Esophagus muscularis mucosa (tissue), 4 donors: ENCODE measurements around the gene ARL6IP4.

ENCODE experiments used
- EP300 ChIP-seq: sonication (generic); formaldehyde crosslinking; IDR thresholded peaks from one replicate; pipeline ENCODE4 v1.6.1; 2017; ENCODE audit warnings: antibody characterized with exemption
- POLR2A ChIP-seq: fragments of 450-650 bp; IDR thresholded peaks from one replicate; pipeline ENCODE4 v1.6.1; 2017; ENCODE audit warnings: antibody characterized with exemption, moderate library complexity, mild to moderate bottlenecking, low read depth
- POLR2AphosphoS5 ChIP-seq, 2 donors: sonication (generic); formaldehyde crosslinking; IDR thresholded peaks; one replicate each; pipeline ENCODE4 v1.6.1; 2017; ENCODE audit warnings: antibody characterized with exemption in 2 of 2
- TF ChIP-seq, protein P1 (sequence below), 3 experiments: fragments of 200-600 bp in 2 of 3; fragments of 450-650 bp in 1 of 3; sonication (generic) in 2 of 3; IDR thresholded peaks; one replicate each; pipeline ENCODE4 v1.5.1; 2017 to 2019; ENCODE audit warnings: antibody characterized with exemption in 3 of 3, mild to moderate bottlenecking in 2 of 3, moderate library complexity in 1 of 3

DNA sequence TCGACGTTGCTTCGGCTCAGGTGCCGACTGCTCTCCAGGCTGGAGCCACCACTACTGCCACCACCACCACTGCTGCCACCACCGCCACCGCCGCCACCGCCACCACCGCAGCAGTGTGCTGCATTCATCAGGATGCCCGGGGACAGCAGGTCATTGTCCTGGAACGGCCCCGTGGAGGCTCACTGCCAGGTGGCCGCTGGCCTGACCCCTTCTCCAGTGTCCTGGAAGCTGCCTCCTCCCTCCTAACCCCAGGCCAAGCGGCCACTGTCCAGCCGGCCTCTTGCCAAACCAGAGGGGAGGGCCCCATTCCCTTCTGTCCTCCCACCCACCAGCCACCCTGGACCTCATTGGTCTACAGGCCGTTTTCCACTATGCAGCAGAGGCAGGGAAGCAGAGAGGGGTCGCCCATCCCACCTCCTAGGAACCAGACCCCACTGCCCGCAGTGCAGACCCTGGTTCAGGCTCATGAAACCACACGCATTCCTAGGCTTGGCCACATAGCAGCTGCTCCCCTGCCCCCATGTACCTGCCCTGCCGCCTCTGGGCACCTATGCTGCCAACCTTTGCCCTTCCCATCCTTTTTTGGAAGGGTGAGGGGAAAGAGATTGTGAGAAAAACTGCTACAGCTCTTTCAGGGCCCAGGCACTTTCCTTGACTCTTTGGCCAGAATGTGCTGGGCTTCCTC lies 15.2 kb downstream of the ARL6IP4 start:
- TF ChIP-seq, protein P1, sequence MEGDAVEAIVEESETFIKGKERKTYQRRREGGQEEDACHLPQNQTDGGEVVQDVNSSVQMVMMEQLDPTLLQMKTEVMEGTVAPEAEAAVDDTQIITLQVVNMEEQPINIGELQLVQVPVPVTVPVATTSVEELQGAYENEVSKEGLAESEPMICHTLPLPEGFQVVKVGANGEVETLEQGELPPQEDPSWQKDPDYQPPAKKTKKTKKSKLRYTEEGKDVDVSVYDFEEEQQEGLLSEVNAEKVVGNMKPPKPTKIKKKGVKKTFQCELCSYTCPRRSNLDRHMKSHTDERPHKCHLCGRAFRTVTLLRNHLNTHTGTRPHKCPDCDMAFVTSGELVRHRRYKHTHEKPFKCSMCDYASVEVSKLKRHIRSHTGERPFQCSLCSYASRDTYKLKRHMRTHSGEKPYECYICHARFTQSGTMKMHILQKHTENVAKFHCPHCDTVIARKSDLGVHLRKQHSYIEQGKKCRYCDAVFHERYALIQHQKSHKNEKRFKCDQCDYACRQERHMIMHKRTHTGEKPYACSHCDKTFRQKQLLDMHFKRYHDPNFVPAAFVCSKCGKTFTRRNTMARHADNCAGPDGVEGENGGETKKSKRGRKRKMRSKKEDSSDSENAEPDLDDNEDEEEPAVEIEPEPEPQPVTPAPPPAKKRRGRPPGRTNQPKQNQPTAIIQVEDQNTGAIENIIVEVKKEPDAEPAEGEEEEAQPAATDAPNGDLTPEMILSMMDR (IDR thresholded peaks at IDR 0.05), result no peak
- TF ChIP-seq POLR2AphosphoS5 (IDR thresholded peaks at IDR 0.05), result peak in 1 of 2 donors; percentile 28
- TF ChIP-seq EP300, result no peak
- no peak for TF ChIP-seq POLR2A
